Transverse colon (tissue), 3 donors: ENCODE results near the gene CTBP2.

Experiments used
- CTCF ChIP-seq, 5 experiments: fragments of 200-600 bp in 3 of 5; fragments of 450-650 bp in 2 of 5; sonication (generic) in 3 of 5; IDR thresholded peaks; 1 replicate in 2 of 5; 2 replicates in 3 of 5; pipeline ENCODE4 v1.5.1; 2016 to 2017; ENCODE audit warnings: antibody characterized with exemption in 5 of 5, inconsistent platforms in 3 of 5, mild to moderate bottlenecking in 2 of 5, moderate library complexity in 1 of 5
- POLR2A ChIP-seq: fragments of 450-650 bp; IDR thresholded peaks from one replicate; pipeline ENCODE4 v1.6.1; 2016; ENCODE audit warnings: antibody characterized with exemption, mild to moderate bottlenecking, moderate library complexity

DNA sequence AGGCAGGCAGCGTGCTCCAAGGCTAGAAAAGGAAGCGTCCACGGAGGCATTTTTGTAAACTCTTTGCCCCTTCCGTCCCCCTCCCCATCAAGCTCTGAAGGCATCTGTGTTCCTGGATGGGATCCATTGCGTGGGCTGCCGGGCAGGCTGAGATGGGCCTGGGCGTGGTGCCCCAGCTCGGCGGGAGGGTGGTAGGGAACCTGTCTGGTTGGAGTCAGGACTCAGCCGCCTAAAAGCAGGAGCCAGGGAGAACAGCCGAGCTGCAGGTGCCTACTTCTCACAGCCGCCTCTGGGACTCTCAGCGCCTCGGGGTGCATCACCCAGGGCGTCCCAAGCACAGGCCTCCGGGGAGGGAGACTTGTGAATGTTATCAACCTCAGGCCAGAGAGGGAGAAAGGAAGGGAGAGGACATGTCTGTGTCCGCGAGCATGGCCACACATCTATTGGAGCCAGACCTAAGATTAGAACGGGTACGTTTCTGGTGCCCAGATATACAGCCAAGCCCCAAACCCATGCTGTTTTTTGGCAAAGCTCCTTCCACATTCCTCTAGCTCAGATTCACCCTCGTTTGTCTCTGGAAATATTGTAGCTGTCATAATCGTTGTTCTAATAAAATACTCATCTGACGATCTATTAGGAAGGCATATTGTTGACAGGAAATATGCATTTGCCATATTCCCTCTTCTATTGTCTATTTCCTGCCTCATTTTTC lies 48.6 kb upstream of the CTBP2 start:
- TF ChIP-seq CTCF (IDR thresholded peaks at IDR 0.05): no peak
- no peak for TF ChIP-seq POLR2A
